SK-N-SH treated with all-trans-retinoic acid at 6 μM for 48 hours (cell line): ENCODE data around the gene GID8.

Source experiments
- ARNTL ChIP-seq: fragments of 450-650 bp; formaldehyde crosslinking; IDR thresholded peaks from 2 replicates; pipeline ENCODE4 v1.5.0; 2020; ENCODE audit warnings: low read depth, mild to moderate bottlenecking, moderate library complexity, borderline replicate concordance
- CREB5 ChIP-seq: fragments of 250-450 bp; sonication (Bioruptor Pico); IDR thresholded peaks from 2 replicates; pipeline ENCODE4 v1.5.1; 2020; ENCODE audit warnings: low read depth, mild to moderate bottlenecking, moderate library complexity
- CSDC2 ChIP-seq: fragments of 250-450 bp; sonication (Bioruptor Pico); IDR thresholded peaks from 2 replicates; pipeline ENCODE4 v1.5.0; 2020; ENCODE audit warnings: mild to moderate bottlenecking, moderate library complexity
- CSRNP3 ChIP-seq: fragments of 250-450 bp; sonication (Bioruptor Pico); IDR thresholded peaks from 2 replicates; pipeline ENCODE4 v1.5.1; 2021; ENCODE audit warnings: mild to moderate bottlenecking, moderate library complexity
- PATZ1 ChIP-seq: fragments of 250-450 bp; sonication (Bioruptor Pico); IDR thresholded peaks from 2 replicates; pipeline ENCODE4 v1.8.0; 2020; ENCODE audit warnings: mild to moderate bottlenecking, moderate library complexity, borderline replicate concordance
- PPARA ChIP-seq: fragments of 250-450 bp; sonication (Bioruptor Pico); IDR thresholded peaks from 2 replicates; pipeline ENCODE4 v1.5.0; 2020; ENCODE audit warnings: mild to moderate bottlenecking, borderline replicate concordance
- SNAI2 ChIP-seq: fragments of 250-450 bp; sonication (Bioruptor Pico); IDR thresholded peaks from 2 replicates; pipeline ENCODE4 v1.5.0; 2020; ENCODE audit warnings: mild to moderate bottlenecking, moderate library complexity
- TOX ChIP-seq: fragments of 250-450 bp; sonication (Bioruptor Pico); IDR thresholded peaks from 2 replicates; pipeline ENCODE4 v1.8.0; 2021; ENCODE audit warnings: mild to moderate bottlenecking, moderate library complexity, borderline replicate concordance
- ZNF8 ChIP-seq: fragments of 450-650 bp; formaldehyde crosslinking; IDR thresholded peaks from 2 replicates; pipeline ENCODE4 v1.5.0; 2020; ENCODE audit warnings: mild to moderate bottlenecking, moderate library complexity

DNA sequence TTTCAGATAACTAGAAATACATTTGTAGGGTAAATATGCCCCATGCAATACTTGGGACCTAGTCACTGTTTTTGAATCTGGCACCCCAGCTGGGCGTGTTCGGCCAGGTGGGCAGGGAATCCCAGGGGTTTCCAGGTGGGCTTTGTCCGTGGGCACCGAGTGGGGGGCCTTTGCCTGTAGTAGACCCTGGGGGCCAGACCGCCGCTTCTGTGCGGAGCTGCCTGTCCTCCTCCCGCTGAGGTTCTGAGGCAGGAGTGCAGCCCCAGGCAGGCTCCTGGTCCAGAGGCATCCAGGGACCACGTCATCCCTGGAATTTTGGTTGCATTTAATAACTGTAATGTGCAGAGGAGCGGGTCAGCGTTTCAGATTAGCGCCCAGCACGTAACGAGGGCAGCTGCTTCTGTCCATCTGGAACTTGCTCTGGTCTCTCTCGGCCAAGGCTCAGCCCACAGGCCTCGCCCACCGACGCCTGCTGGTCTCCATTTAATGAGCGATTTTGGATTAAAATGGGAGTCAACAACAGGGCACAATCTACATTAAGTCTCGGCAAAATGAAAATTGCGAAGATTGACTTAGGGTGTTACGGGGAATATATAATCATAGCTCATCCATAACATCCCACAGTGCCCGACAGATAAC is 56.0 kb downstream of the GID8 start:
- TF ChIP-seq PPARA (CRISPR knock-in tag) = no peak
- no peak for TF ChIP-seq CSRNP3 (CRISPR knock-in tag)
- TF ChIP-seq CSDC2 (CRISPR knock-in tag) = no peak
- TF ChIP-seq ARNTL (CRISPR knock-in tag) = no peak
- TF ChIP-seq PATZ1 = no peak
- no peak for TF ChIP-seq SNAI2
- TF ChIP-seq TOX (CRISPR knock-in tag) = no peak
- no peak for TF ChIP-seq ZNF8
- TF ChIP-seq CREB5 (CRISPR knock-in tag) = no peak
